GM12892 (cell line): Measurements from ENCODE around the gene CLDN1.

Experiments
- POLR2A ChIP-seq: IDR thresholded peaks from 2 replicates; pipeline ENCODE4 v1.6.1; 2011; ENCODE audit warnings: low read depth, low read length, control low read depth
- TAF1 ChIP-seq: IDR thresholded peaks from 2 replicates; pipeline ENCODE4 v1.6.1; 2011; ENCODE audit warnings: low read depth, mild to moderate bottlenecking, control low read depth, low read length, borderline replicate concordance

DNA sequence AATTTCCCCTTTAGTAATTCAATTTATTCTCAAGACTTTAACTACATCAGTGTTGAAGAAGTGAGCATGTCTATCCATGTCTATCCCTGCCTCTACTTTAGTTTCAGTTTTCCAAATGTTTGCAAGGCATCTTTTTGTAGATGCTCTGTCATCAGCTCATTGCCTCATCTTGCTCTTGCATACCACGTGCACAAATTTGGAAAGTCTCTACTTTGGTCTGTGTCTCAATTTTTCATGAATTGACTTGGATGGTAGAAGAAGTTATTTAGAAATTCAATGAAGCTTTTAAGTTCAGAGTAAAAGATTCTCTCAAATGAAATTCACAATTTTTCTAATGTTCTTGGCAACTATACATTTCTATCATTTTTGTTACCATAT is 55.3 kb downstream of the CLDN1 start:
- TF ChIP-seq TAF1: no peak
- no peak for TF ChIP-seq POLR2A
